NCI-H146 (cell line): Measurements from ENCODE around the gene PPP1R37.
A peak's percentile ranks its signal among the peaks of the same experiment; 100 is the strongest.

Experiments used
- DNase-seq: peaks from one replicate; lab custom pipeline; 2025; lab: John Stamatoyannopoulos, UW

Gene PPP1R37

DNA sequence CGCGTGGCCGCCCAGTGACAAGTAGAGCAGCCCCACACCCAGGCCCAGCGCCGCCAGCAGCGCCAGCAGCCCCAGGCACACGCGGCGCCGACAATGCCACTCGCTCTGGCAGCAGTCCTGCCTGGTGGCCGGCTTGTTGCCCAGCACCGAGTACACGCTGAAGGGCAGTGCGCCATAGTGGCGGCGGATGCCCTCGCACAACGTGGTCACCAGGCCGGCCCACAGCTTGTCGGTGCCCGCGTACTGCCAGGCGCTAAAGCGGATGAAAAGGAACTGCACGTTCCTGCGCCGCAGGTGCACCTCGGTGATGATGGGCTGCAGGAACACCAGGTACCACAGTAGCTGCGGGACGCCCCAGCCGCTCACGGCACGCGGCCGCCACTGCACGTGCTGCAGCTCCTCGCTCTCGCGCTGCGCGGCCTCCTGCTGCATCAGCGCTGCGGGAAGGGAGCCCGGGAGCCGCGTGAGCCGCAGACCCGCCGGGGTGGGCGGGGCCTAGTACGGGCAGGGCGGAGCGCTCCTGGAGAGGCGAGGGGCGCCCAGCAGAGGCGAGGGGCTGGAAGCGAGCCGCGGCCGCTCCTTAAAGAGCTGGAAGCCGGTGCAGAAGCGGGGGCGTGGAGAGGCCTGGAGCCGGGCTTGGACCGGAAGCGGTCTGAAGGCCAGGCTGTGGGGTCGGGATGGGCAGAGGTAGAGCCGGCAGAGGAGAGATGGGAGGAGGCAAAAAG lies 60.5 kb downstream of the PPP1R37 start:
- DNase-seq, result peak; percentile 22

DNA sequence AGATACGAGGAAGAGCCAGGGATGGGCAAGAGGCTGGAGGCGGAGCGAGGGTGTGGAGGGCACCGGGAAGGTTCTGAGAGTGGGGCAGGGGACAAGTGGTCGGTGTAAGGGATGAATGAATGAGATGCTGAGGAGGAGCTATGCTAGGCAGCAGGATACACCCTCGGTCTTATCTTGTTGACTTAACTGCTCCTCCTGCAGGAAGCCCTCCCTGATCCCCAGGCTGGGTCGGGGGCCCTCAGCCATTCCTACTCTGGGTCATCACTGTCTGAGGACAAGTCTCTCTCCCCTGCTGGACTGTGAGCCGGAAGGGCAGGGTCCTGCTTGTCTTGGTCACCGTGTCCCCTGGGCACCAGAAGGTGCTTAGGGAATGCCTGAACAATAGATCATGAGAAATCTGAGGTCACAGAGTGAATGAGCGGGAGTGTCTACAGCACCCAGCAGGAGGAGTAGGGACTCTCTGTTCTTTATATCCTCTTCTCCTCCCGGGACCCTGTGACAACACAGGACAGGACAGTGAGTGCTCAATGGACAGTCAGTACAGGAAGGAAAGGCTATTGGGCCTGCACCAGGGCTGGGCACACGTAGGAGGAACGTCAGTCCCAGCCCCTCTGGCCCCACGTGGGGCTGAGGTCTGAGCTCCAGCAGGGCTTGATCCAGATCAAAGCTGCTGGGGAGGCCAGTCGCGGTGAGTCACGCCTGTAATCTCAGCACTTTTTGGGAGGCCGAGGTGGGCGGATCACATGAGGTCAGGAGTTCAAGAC lies 61.3 kb downstream of the PPP1R37 start:
- DNase-seq, result no peak

DNA sequence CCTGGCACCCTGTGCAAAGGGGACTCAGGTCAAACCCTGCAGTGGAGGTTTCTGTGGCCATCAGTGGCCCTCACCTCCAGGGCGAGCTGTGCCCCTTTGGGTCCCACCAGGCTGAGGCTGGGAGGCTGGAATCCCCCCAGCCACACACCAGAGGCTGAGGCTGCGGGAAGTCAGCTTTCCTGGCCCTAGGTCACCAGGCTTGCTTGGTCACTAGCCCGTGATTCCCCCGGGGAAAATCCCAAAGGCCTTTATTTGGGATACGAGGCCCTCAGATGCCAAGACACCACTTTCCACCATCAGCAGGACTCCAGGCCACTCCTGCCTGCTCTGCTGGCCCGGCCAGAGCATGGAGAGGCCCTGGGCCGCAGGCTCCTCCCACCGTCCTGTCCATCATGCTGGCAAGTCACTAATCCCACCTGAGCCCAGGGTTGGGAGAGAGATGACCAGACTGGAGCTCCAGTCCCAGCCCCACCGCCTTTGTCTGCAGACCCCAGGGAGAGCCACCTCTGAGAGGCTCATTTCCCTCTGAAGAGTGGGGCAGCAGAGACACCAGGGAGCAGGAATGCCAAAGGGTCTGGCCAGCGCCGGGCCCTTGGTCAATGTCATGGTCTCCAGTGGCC lies 63.1 kb downstream of the PPP1R37 start:
- DNase-seq, result no peak

DNA sequence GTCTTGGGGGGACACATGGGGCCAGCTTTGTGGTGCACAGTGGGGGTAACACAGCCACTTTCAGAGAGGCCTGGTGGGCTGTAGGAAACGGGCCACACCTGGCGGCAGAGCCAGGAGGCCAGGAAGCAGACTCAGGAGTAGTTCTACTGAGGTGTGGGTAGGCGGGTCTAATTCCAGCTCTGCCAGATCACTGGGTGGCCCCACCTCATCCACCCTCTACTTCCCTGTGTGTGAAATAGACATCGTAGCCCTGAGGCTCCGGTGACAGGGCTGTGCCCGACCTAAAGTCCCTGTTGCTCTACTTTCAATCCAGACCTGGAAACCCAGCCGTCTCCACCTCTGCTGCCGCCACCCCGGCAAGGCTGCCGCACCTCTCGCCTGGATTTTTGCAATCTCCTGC lies 63.8 kb downstream of the PPP1R37 start:
- DNase-seq, result no peak

DNA sequence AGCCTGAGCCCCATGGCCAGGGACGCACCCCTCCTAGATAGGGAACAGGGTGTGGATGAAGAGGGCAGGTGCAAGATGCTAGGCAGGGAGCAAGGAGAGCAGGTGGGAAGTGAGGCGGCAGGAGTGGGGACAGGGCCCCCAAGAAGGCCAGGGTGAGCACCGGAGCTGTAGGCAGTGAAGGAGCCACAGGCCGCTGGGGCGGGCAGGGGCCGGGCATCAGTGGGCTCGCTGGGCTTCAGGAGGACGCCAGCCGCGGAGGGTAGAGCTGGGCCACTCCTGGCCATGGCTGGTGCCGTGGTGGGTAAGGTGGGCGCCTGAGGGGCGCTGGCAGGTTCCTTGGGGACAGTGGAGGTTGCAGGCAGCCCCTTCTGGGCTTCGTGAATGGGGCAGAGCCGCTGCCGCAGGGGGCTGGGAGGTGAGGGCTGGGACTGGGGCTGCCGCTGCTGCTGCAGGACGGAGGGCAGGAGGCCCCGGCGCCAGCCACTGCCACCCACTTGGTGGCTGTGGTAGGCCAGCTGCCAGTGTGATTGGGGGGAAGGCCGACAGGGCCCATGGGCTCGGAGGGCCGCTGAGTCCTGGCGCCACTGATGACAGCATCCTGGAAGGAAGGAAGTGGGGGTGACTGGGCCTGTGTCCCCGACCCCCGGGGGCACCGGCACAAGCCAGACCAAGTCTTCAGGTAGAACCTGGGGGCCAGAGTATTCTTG lies 65.7 kb downstream of the PPP1R37 start:
- DNase-seq, result no peak

DNA sequence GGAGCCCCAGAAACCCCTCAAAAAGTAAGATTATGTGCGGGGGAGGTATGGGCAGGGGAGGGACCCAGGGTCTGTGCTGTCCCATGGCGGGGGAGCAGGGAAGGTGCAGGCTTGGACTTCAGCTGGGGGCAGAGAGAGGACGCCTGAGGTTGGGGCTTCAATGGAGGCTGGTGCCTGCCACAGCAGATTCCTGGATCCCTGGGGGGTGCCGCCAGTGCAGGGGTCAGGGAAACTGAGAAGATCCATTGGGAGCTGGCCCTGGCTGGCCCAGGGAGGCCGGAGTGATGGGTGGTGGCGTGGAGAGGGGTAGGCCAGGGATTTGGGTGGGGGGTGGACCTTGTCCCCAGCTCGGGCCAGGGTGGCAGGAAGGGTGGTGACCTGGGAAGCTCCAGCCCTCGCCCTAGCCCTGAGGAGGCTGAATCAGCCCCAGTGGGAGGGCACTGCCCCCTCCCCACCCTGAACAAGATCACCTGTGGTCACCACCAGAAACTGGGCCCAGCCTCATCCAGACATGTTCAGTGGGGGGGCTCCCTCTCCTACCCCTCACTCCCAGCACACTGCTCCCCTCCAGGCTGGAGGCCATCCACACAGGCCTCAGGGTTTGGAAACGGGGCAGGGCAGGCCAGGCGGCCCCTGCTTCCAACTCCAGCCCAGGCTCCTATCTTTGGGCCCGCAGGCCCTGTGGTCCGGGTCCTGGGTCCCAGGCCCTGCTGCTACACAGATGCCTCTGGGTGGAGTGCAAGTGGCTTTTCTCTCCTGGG lies 66.4 kb downstream of the PPP1R37 start:
- no peak for DNase-seq

DNA sequence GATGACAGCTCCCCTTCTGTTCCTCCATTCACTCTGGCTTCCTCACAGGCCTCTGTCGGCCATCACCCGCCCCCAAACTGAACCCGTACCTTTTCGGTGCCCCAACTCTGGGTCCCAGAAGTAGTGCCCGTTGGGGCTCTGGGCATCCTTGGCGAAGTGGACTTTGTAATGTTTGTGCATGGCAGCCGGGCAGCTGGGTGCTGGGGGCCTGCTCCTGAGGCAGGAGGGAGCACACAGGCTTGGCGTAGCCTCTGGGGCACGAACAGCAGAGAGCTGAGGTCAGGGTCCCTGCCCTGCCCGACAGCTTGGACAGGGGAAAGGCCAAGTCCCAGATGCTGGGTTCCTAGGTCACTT lies 67.0 kb downstream of the PPP1R37 start:
- no peak for DNase-seq

DNA sequence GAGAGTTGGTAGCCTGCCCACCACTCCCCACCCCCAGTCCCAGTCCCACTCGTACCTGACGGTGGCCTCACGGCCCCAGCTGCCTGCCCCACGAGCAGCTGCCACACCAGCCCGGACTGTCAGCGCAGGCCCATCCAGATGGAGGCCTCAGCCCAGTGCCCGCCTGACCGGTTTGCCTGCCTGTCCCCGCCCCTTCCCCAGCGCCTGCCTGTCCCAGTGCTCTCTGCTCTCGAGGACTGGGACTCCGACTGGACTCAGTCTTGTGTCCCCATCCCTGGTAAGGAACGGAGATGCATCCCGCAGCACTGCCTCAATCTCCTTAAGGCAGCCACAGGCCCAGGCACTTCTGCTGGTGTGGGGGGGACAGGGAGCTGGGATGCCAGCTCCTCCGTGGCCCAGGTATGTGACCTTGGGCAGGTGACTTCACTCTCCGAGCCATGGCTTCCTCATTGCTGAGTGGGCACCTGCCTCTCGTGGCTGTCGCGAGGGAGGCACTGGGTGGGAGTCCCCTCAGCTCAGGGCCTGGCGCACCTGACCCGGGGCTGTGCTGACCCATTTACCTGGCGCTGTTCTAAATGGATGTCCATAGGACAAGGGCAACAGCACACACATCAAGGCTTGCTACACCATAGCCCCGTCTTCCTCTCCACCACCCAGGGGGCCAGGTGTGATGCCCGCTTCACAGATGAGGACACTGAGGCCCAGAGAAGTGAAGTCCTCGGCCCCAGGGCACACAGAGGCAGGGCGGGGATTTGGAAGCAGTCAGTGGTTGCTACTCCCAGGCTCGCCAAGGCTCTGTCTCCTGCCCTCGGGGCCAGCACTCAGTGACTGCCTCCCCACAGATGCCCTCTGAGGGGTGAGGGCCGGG lies 68.1 kb downstream of the PPP1R37 start, which contains the start of gene NKPD1:
Gene NKPD1 (minus strand): TSS at position 113 of the 868 bp plus-strand sequence. CDS start 832 bp downstream, outside the sequence.
- DNase-seq, result peak; percentile 20

DNA sequence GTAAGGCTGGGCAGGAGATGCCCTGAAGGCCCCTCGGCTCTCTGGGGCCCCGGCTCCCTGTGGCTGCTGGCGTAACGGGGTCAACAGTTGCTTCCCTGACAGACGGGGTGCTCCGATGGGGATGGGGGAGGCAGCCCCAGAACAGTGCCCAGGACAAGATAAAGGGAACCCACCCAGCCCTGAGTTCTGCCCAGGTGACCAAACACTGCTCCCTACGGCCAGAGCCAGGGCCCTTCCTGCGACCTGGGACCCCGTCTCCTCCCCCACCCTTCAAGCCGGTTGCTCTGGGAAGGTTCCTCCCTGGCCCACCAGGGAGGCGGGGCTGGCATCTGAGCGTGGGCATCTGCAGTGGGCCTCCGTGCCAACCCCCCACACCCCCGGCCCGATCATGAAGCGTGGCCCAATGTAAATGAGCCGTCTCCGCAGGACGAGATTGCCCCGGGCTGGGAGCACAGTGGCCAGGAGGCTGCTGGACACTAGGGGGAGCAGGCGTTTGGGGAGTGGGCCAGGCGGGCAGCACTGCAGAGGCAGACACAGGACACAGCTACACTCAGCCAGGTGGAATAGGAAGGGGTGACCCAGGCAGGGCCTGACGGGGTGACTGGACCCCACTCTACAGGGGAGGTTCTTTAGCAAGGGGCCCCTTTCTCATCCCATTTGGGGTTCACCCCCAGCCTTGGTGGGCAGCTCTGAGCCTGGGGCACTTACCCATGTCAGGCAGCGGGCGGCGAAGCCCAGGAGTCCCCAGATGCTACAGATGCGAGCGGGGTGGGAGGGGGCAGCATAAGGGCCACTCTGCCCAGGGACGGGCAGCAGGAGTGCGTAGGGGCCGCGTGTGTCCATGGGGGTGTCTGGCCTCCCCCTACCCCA lies 69.0 kb downstream of the PPP1R37 start:
- DNase-seq, result peak; percentile 59

DNA sequence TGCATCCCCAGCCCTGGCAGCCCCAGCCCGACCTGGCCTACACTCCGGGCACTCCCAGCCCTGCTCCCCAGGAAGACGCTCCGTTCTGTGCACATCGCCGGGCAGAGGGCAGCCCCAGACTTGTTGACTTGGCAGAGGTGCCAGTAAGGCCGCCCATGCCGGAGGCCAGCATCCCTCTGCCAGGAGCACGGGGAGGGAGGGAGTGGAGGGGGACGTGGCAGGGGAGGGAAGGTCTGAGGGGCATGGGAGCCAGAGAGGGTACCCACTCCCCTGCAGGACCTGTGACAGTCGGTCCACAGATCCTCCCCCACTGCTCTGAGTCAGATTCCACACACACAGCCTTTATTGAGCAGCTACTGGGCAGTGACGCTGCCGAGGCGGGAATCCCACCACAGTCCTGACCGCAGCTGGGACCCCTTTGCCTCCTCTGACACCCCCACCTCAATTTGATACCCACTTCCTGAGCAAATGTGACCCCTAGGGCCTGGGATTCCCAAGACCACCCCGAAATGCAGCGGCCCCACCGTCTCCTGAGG lies 69.7 kb downstream of the PPP1R37 start:
- no peak for DNase-seq

DNA sequence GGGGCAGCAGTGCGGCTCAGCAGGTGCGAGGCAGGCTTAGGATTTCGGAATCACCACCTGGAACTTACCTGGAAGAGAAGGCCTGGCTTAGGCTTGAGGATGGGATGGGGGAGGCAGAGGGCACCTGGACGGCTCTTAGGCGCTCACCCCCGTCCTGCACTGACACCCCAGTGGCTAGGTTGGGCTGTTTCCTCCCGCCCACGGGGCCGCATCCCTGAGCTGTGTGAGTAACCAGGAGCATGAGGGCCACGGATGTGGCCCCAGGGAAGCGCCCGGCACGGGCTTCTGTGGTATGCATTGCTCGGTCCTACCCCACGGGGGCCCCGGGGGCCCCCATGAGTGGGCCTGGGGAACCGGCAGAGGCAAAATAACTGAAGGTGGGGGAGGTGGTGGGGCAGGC lies 70.2 kb downstream of the PPP1R37 start:
- no peak for DNase-seq

DNA sequence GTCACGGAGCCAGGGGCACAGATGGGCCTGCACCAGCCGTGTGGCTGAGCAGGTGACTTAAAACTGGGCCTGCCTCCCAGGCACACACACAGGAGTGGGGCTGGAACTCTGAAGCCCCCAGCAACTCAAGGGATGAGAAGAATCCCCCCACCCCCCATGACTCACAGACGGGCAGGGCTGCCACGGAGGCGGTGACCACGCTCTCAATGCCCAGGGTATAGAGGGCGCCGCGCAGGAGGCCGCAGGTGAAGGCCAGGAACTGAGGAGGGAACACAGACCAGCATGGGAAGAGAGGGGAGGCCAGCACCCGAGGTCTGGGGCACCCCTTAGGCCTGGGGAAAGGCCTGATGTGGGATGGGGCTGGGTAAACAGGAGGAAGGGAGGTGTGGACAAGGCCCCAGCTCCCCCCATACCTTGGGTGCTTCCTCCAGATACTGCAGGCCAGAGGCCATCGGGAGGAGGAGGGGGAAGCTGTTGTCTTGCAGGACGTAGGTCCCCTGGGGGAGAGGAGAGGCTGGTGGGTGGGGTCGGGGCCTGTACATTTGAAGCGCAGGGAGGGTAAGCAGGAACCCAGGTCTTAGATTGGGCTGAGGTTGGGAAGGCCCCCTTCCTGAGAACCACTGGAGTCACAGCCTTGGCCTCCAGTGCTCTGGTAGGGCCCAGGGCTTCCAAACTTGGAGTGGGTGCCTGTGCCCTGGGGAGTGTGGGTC lies 70.9 kb downstream of the PPP1R37 start:
- DNase-seq, result no peak

DNA sequence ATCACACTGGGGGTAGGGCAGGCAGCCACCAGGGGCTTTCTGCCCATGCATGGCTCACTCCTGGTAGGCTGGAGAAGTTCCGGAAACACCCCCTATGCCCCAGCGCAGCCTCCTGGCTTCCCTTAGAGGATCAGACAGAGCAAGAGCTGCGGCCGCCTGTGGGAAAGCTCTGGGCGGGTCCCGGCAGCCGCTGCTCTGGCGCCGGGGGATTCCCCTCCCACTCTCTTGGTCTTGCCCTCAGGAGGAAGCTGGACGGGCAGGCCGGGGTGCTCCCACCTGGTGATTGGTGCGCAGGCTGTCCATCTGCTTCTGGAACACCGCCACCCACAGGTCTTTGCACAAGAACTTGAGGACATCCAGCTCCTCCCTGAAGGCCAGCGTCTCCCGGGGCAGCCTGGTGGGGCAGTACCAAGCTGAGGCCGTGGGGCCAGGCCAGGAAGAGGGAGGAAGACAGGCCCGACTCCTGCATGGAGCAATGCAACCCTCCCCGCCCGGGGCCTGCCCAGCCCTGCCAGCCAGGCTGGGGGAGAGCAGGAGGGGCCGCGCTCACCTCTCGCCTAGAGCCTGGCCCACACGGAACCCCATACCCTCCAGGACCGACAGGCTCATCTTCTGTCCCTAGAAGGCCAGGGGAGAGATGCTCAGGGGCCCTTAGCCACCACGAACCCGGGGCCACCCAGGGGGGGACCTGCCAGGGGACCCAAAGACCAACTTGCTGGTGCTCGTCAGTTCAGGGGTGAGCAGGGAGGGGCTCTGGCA lies 71.8 kb downstream of the PPP1R37 start:
- no peak for DNase-seq

DNA sequence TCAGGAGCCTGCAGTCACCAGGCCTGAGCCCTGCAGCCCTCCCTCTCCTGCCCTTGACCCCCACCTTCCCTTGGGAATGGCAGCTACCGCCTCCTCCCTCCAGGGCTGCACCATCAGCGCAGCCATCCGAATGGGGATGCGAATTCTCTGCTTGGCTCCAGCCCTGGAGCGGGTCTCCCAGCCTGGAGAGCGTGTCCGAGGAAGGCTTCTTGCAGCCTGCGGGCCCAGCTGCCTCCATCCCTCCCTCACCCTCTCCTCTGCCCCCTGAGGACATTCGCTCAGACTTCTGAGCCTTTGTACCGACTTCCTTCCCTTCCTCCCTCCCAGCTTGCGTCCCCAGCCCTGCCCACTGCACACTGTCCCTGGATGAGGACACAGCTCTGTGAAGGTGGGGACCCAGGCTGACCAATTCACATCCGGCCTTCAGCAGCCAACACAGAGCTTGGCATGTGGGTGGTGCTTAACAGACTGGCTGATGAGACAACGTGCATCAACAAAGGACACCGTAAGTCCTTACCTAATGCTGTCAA lies 73.8 kb downstream of the PPP1R37 start:
- DNase-seq, result no peak

DNA sequence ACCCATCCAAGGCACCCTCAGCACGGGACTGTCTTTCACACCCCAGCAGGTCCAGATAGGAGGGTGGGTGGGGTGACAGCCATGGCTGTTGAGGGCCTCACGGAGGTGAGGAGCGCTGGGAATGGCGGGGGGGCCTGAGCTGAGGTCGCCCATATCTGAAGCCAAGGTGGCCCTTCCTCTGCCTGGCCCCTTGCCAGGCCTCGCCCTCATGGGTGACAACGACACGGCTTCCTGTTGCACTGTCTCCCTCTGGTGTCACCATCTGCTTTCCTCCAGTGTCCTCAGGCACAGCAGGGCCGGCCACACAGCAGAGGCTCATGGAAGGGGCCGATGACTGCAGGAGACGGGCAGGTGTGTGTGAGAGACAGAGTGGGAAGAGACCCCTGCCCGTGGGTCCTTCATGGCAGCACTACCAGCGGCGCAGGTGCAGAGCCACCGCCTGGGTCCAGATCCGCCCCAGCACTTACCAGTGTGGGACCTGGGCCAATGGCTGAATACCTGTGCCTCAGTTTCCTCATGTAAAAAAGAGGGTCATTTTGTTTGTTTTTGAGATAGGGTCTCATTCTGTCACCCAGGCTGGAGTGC lies 75.9 kb downstream of the PPP1R37 start:
- peak; percentile 25 for DNase-seq

DNA sequence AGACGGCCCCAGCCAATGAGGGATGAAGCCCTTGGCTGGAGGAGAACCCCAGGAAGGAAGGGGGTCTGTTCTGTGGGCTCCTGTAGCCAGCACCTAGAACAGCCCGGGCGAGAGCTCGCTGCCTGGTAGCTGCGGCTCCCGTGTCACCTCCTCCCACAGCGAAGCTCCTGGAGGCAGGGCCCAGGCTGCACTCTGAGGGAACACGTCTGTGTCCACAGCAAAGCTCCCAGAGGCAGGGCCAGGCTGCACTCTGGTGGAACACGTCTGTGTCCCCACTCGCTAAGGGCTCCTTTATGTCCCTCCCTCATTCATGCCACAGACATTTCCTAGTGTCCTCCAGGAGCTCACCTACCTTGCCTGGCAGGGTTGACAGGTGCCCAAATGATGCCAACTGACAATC lies 76.6 kb downstream of the PPP1R37 start:
- no peak for DNase-seq
